HG02852 (cell line): ENCODE results near the gene CDKN3.

Experiments
- ATAC-seq: cut with Tn5 transposase; IDR thresholded peaks from one replicate; pipeline ENCODE4 v1.9.1; 2021; ENCODE audit warnings: mild to moderate bottlenecking, moderate library complexity; ENCODE audit not compliant: unreplicated experiment

The CDKN3 gene, protein sequence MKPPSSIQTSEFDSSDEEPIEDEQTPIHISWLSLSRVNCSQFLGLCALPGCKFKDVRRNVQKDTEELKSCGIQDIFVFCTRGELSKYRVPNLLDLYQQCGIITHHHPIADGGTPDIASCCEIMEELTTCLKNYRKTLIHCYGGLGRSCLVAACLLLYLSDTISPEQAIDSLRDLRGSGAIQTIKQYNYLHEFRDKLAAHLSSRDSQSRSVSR

DNA sequence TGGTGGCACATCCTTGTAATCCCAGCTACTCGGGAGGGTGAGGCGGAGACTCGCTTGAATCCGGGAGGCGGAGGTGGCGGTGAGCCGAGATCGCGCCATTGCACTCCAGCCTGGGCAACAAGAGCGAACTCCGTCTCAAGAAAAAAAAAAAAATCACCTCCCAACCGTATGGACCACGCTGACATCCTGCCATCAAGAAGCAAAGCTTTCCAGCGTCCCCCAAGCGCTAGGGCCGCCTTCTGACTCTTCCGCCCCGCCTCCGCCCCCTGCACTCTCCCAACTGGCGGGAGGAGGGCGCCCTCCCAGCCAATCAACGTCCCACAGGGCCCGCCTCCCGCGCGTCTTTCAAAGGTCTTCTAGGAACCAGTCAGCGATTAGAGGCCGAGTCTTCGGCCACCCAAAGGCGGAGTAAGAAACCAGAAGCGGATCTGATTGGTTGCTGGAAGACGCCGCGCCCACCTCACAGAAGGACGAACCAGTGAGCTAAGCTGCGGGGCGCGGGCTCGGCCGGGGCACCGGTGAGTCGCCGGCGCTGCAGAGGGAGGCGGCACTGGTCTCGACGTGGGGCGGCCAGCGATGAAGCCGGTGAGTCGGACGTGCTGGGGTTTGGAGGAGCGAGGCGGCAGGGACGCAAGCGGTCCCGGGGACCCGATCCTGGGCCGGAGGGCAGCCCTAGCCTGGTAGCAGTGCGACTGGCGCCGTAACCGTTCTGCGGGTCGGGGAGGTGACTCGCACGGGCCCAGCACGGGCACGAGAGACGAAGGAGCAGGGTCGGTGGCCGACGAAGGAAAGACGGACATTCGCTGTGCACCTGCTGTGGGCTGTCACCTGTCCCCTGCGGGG, at the start of gene CDKN3:
CDKN3 (plus strand) TSS at position 515 of the 843 bp plus-strand sequence; CDS start at position 577, 62 bp downstream.
- peak; percentile 98 for ATAC-seq

DNA sequence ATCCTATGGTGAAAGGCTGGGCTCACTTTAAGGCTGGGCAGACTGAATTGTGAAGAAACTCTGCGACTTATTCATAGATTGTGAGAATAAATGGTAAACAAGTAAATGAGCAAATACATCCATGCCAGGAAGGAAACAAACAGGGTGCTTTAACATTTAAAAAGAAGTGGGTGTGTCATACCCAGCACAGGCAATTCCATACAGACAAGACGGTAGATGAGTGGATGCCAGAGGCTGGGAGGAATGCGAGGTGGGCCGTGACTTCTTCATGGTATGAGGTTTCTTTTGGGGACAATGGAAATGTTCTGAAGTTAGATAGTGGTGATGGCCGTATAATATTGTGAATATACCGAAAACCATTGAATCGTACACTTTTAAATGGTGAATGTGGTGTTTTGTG, 49.8 kb upstream of the CDKN3 start:
- no peak for ATAC-seq

DNA sequence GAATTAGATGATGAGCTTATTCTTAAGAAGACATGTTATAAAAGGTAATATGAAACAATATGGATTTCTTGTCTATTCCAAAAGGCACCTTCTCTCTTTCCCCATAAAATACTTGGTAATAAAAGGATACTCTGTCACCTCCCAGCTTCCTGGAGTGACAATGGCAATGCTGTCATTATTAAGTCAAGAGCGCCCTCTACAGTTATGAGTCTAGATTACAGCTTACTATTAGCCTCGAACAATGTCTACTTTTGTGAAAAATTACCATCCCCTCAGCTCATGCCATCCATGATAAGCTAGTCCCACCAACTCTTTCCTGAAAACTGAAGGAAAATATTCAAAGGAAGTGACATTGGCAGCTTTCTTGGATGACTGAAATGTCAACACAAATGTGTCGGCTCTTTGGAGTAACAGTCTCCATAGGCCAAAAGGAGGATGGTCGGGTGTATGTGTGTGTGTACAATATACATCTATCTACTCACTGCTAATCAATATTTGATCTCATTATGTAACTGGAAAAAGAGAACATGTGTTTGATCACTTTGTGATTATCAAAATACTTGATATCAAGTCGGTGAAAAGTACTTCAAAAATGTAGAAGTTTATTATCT, 48.7 kb upstream of the CDKN3 start:
- no peak for ATAC-seq

DNA sequence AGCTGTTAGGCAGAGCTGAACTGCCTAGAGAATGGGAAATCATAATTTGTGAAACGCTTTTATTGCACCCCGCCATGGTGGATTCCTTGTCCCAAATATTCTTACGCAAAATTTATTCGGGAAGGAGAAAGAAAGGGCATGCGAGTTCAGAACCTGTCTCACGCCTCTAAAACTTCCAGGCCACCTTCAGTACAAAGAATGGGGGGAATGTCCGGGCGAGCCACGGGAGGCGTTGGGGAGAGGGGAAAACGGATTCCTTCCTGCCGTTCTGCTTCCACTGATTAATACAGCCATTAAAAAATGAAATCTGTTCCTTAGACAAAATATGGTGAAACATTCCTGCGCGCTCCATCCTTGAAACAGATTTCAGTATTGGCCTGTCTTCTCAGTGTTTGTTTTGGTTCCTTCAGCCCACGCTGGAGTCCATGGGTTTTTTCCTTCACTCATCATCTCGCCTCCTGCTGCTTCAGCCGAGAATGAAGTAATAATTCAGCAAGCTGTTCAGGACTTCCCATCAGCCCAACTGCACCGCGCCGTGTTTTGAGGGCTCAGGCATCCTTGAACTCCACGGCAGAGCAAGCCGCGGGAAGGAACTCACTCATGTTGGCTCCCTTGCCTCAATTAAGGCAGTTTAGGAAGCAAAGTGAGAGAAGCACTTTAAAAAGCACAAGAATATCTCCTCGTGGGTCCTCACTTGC, 47.7 kb upstream of the CDKN3 start:
- no peak for ATAC-seq

DNA sequence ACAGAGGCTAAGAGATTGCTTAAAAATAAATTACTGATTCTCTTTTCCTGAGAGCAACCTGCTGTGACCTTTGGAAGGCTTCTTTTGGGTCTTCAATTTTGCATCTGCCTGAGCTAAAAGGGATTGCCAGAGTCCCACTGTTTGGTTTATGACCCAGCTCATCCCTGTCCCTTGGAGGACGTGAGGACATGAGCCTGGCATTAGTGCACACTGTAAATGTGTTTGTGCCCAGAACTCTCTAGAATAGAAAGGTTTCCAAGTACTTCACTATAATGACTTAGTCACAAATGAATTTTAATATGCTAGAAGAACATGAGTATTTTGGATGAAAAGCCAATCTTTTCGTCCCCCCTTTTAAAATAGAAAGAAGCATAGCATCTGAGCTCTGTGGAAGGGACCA, 47.1 kb upstream of the CDKN3 start:
- ATAC-seq = no peak

DNA sequence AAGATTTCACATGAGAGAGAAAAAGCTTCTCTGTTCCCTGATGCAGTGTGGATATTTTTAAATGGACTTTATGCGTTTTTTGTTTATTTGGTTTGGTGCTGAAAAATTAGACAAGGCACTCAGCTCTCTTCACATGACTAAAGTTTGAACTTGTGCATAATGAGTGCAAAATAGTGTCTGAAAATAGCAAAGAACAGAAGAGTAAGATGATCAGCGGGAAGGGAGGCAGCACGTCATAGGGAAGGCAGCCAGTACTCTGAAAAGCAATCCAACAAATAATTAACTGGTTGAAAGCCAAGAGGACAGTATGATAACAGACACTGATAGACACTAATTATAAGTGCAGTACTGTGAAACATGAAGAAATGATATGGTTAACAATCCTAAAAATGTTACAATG, 46.6 kb upstream of the CDKN3 start:
- no peak for ATAC-seq

DNA sequence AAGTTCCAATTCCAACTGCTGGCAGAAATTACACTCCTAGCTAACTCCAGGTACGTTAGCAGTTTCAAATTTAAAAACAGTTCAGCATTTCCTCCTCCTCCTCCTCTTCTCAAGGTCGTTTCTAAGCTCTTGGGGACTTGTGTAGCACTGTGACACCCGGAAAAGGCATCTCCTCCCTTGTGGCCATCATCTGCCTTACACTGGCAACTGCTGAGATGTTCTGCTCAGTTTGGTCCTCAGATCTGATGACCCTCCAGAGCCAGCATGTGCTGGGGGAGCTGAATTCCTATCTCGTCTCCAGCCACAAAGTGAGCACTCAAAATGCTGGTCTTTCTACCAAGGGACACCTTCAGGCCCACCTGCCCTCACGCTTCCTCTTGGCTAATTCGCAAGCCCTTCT, 43.5 kb upstream of the CDKN3 start:
- no peak for ATAC-seq

DNA sequence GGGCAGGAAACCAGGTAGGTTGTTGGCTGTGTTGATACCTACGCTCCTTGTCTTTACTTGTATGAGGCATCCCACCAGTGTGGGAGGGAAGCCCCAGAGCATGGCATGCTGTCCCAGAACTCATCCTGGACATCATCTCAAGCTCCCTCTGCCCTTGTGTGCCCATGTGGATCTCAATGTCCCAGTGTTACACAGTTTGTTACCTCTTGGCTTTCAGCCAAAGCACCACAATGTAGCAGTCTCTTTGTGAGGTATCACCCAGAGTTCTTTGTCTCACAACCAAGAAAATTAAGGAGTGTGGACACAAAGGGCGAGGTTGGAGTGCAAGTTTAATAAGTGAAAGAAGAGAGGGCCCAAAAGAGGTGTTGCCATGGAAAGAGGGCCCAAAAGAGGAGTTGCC, 43.1 kb upstream of the CDKN3 start:
- ATAC-seq = no peak

DNA sequence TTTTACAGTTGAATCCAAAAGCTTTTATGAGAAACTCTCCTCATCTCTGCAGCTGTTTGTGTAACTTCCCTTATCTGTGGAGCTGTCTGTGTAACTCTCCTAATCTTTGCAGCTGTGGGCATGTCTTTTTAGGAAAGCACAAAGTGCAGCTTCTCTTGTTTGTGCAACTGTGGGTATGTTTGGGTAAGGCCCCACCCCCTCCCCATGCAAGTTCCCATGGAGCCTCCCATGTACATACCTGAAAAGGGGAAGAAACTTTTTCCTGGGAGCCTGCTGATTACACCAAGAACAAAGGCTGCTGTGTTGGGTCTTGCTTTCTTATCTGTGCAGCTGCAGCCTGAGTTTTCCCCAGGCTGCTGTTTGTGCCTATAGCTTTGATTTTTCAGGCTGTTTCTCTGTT, 42.7 kb upstream of the CDKN3 start:
- no peak for ATAC-seq

DNA sequence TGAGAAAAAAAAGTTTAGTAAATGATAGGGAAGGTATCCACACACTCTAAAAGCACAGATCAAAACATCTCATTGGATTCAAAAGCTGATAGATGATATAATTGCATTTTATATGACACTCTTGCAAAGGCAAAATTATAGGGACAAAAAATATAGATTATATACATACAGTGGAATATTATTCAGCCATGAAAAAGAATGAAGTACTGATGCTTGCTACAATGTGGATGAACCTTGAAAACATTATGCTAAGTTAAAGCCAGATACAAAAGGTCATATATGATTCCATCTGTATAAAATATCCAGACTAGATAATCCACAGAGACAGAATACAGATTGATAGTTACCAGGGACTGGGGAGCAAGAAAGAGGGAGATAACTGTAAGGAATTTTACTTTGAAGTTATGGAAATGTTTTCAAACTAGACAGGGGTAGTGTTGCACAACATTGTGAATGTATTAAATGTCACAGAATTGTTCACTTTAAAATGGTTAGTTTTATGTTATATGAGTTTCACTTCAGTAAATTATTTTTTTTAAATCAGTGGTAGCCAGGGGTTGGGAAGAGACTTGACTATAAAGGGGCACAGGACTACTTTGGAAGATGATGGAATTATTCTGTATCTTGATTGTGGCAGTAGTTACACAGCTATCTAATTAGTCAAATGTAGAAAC, 41.7 kb upstream of the CDKN3 start:
- no peak for ATAC-seq

DNA sequence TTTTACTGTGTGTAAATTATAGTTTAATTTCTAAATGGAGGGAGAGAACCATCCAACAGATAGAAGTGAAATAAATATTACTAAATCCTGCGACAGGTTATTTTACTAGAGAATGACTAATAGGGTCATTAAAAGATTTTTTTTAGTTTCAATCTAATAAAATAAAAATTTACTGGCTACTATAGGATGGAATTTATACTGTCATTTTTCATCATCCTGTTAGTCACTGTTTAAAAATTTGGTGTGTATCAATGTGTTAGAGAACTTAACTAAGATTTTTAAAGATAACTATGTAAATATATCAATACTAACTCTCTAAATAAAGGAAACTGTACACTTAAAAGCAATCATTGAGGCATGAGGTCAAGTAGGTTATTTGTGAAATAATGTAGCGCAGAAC, 41.1 kb upstream of the CDKN3 start:
- no peak for ATAC-seq

DNA sequence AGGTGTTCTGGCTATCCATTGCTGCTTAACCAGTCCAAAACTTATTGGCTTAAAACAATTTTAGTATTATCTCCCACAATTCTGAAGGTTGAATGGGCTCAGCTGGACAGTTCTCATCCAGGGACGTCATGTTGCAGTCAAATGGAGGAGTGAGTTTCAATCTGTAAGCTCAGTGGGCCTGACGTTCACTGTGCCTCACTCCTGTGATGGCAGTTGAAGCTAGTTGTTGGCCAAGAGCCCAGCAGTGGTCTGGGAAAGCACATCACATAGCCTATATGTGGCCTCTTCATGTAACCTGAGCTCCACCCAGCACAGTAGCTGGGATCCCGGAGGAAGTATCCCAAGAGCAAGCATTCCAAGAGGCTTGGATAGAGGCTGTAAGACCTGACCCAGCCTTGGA, 40.6 kb upstream of the CDKN3 start:
- no peak for ATAC-seq

DNA sequence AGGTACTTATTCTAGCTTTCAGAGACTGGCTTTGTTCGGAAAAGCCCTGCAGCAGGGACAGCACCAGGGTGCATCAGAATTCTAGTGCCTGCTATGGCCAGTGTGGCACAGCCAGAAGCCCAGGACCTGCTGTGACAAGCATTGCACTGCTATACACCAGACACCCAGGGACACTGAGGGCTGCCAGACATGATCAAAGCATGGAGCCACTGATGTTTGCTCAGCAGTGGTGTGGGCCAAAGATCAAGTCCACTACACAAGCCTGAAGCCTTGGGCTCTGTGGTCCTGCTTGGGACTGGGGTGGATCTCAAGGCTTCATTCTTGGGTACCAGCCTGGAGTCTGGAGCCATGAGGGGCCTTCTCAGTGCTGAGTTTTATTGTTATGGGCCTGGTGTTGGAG, 36.1 kb upstream of the CDKN3 start:
- ATAC-seq = no peak

DNA sequence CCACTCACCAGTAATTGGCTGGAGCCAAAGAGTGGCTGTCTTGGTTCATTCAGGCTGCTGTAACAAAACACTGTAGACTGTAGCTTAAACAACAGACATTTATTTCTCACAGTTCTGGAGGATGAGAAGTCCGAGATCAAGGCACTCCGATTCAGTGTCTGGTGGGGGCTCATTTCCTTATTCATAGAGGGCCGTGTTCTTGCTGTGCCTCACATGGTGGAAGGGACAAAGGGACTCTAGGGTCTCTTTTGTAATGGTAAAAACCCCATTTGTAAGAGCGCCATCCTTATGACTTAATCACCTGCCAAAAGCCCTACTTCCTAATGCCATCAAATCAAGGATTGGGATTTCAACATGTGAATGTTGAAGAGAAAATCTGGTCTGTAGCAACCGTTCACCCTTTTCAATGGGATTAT, 34.7 kb upstream of the CDKN3 start:
- ATAC-seq = no peak

DNA sequence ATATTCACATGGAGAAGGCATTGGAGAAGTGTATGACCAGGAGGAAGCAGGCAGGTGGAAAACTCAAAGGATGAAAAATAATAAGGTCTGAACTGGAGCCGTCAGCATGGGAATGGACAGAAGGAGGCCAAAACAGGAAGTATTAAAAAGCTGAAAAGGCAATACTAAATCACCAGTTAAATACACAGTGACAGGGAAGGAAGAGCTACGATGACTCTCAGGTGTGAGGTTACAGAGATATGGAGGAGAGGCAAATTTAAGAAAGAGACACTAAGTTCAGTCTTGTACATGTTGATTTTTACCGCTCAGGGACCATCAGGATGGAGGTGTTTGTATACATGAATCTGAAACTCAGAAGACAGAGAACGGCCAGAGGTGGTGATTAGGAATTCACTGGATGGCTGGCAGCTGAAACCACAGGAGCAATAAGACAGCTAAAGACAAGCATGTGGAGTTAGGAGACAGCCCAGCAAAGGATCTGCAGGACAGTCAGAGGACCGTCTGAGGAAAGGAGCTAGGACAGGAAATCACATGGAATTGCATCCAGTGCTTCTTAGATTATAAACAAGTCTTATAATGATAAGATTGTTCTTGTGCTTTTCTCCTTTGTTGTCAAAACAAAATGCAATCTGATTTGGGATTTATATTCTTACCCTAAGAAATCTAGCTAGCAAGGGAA, 33.9 kb upstream of the CDKN3 start:
- ATAC-seq = no peak

DNA sequence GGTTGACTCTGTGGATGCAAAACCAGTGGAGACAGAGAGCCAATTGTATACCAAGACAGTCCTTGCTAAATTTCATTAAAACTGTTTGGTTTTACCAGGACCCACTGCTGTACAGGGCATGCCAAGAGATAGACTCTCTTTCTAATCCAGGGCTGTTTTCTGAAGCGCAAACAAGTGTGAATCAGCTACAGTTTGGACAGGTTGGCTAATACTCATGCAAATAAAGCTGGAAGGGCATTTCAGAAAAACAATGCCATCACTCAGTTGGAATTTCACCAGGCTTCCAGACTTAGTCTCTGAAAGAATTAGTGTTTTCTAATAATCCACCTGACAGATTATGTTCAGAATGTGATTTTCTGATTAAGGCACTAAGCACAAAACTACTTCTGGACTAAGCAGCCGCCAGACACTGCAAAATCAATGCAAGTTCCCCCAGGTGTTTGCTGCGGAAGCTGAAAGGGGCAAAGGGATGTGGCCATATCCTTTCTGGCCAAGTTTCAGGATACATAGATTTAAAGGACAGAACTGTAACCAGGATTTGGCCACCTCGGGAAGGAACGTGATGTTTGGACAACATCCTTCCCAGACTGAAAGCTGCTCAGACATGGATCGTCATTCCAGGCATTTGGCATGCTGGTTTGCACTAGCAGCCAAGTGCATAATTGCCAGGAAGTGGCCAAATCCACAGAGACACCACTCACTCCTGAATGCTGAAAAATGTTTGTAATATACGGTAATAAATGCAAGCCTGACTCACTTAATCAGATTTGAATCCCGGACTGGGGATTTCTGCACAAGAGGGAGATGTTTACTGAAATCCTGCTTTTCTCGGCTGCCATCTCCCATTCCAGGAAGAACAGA, 32.0 kb upstream of the CDKN3 start:
- no peak for ATAC-seq

DNA sequence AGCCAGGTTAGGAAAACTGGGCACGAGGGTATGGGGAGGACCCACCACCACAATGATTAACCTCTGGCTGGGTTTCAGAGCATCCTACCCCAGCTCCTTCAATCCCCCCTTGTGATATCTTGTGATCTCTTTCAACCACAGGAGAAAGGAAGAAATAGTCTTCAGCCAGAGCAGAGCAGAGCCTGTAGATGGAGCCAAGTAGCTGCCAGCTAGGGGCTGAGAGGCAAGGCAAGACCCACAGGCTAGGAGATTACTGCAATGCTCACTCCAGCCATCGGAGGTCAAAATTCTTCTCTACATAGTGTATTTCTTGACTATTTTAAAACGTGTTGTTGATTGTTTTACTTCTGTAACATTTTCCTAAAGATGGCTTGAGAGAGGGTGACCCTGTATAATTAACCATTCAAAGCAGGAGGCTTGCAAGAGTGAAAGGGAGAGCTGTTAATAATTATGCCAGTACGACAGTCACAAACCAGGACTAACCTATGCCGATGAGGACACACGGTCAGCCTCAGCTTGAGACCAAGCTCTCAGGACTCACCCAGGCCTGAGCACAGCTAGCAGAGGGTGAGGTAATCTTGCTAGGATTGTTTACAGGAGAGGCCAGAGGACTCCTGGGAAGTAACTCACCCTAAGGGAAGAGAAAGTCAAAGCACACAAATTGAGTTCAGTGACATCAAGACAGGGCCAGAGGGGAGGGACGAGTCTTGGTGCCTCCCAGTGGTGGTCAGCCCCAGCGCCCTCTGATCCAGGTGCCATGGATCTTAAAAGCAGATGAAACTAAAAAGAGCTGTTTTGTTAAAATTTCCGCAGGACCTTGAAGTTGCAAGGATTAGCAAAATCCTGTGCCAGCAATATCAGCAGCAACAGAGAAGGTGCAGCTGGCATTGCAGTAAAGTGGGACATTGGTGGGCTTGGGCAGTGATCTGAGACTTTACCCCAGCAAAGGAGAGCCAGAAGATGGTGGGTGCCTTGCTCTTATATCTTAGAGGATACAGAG, 29.8 kb upstream of the CDKN3 start:
- ATAC-seq = peak; percentile 56

DNA sequence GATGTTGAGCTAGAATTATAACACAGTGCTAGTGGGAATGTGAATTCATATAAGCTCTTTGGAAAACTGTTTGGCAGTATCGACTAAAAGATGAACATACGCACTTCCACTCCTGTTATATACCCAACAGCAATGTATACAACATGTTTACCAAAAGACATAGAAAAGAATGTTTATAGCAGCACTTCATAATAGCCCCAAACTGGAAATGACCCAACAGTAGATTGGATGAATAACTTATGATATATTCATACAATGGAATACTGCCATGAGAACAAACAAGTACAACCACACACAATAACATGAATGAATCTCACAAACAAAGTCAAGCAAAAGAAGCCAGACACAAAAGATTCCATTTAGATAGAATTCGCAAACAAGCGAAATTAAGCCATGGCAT, 28.5 kb upstream of the CDKN3 start:
- ATAC-seq = no peak
